Measurements from ENCODE around the gene CEP192. TPM values are rescaled to one million over a fixed set of nuclear protein-coding genes. Genes with fewer than 3 reads are reported as not detected.

Gene CEP192
- total RNA-seq (2012; rRNA removed) (29.0 and 34.2 TPM in 2 replicates), polyA plus RNA-seq (2012; rRNA removed) (12.9 and 17.2 TPM in 2 replicates), Bru-seq, nascent RNA (percentile 84 among the genes with signal in this experiment), BruChase-seq, experiment 1, labeled RNA remaining after a 6-hour chase (percentile 86 among the genes with signal in this experiment), BruChase-seq, experiment 2, labeled RNA remaining after a 2-hour chase (percentile 89 among the genes with signal in this experiment)
- polyA plus RNA-seq (2012; cell fraction: cytosol; rRNA removed), result 3.4 and 7.1 TPM in 2 replicates
- 10.9 and 42.0 TPM in 2 replicates for polyA plus RNA-seq (2012; cell fraction: nucleus; rRNA removed; ENCODE audit: low replicate concordance)
- long read RNA-seq, partial matches to known transcripts, result 5 of 9 reads
- long read RNA-seq, other reads (novel, unspliced or antisense), result 4 of 9 reads

DNA sequence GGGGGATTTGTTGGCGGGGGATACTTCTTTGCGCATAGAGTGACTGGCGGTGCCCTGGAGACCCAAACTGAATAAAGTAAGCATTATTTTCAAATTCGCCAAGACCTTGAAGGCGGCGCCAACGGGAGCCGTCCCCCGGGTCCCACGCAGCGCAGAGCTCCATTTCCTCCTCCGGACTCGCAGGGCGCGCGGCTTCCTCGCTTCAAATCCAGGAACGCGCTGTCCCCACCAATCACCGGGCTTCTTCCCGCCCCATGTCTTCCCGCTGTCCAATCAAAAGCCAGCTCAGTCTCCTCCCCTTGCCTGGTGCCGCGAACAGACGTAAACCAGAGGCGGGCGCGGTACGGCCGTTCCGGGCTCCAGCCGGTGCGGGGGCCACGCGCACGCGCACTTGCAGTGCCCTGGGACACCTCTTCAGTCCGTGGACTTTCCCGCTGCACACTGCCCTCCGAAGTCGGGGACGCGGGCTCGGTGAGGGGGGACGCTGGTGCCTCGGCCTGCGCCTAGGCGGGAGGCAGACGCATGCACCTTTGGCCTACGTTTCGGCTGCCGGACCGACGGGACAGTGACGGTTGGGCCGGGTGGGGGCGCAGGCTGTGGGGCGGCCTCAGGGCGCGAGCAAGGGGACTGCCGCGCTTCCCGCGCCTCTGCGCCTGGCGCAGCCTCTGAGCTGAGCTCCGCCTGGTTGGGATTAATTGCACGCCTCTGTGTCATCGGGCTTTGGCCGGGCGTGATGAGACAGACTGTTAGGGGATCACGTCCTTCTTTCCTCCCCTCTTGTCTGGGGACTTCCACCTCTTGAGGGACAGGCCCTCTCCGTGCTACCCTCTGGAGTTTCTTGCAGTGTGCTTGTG lies at the start of gene CEP192:
Gene CEP192, plus strand, starts transcription at position 396 of the 854 bp plus-strand sequence. CDS start 8,063 bp downstream, outside the sequence.
- peak within 1 kb of the TSS; percentile 94 for H3K56ac ChIP-seq (ENCODE audit: extremely low read depth, insufficient read depth, low read length)
- H2BK120ac ChIP-seq (ENCODE audit: low read depth, low read length), result peak within 1 kb of the TSS; percentile 62
- H4K91ac ChIP-seq (ENCODE audit: insufficient read depth, low read depth, low read length), result peak within 1 kb of the TSS; percentile 91
- 0 out of 2 replicates have a peak within 1 kb of the TSS, but pooled peaks have one; percentile 13 for H2BK20ac ChIP-seq (ENCODE audit: low read depth, low read length)
- intact Hi-C loops (cut with micrococcal nuclease), result no loop called here
- H2AFZ ChIP-seq (replicated peaks; ENCODE audit: low read length, poor library complexity), result peak within 1 kb of the TSS; percentile 99
- BruUV-seq (replicated peaks), result no TSS peak
- peak within 1 kb of the TSS; percentile 91 for H3K4me3 ChIP-seq (ENCODE audit: insufficient read depth, low read depth, low read length)
- peak; percentile 98 for DNase-seq
- peak within 1 kb of the TSS; percentile 62 for H4K5ac ChIP-seq (ENCODE audit: low read depth, low read length)
- peaks cover 22% of the 10 kb centered on the region for H3K9me1 ChIP-seq (ENCODE audit: insufficient read depth, low read length)
- H3K4ac ChIP-seq (ENCODE audit: low read depth, low read length), result peak within 1 kb of the TSS; percentile 90
- peak within 1 kb of the TSS; percentile 94 for H3K27ac ChIP-seq (ENCODE audit: insufficient read depth, low read length)
- no peaks in the 10 kb centered on the region for H3K27me3 ChIP-seq (ENCODE audit: control insufficient read depth, insufficient read depth, low read length)
- peak within 1 kb of the TSS; percentile 86 for H3K4me2 ChIP-seq (ENCODE audit: low read depth, low read length)
- peak within 1 kb of the TSS; percentile 93 for H2BK5ac ChIP-seq (ENCODE audit: low read depth, low read length, poor library complexity, severe bottlenecking)
- dilution Hi-C loops (cut with HindIII; ENCODE audit: low sequenced_read_pairs, unreplicated experiment), result no loop called here
- peak within 1 kb of the TSS; percentile 90 for H2AK9ac ChIP-seq (replicated peaks; ENCODE audit: low read depth, low read length, poor library complexity)
- peak within 1 kb of the TSS; percentile 89 for H3K9ac ChIP-seq (ENCODE audit: low read depth, low read length)
- H2BK15ac ChIP-seq (ENCODE audit: low read depth, low read length), result peak within 1 kb of the TSS; percentile 53; the same call in 2 of the 3 replicates
- 0% methylated on average over 45 of the region's 73 CpGs; no CpG with 5 or more reads in 1 of the 2 experiments for WGBS, 2 experiments (ENCODE audit: extremely low coverage in 2 of 2, insufficient read length in 1 of 2)
- H3K18ac ChIP-seq (ENCODE audit: low read depth, low read length), result peak within 1 kb of the TSS; percentile 34
- H3K14ac ChIP-seq (replicated peaks; ENCODE audit: low read depth, low read length), result peak within 1 kb of the TSS; percentile 86
- peak within 1 kb of the TSS; percentile 90 for H3K23ac ChIP-seq (ENCODE audit: low read depth, low read length)
- H4K20me1 ChIP-seq (ENCODE audit: insufficient read depth, low read length), result peaks cover 24% of the 10 kb centered on the region; the same call in 1 of the 2 replicates
- H3K79me1 ChIP-seq (ENCODE audit: low read depth in 1 of 2, low read length in 2 of 2), result peaks cover 19 to 35% of the 10 kb centered on the region in 2 experiments; a peak in 3 of 4 replicates
- in situ Hi-C loops (cut with MboI; ENCODE audit: low sequenced_read_pairs), result loop anchor here (25.0 kb wide), 1 partner anchor 746 kb away; the partner anchor contains the start of genes FAM210A and RNMT
- H3K4me1 ChIP-seq (ENCODE audit: control insufficient read depth, insufficient read depth, low read length), result peaks cover 8% of the 10 kb centered on the region
- H2AK5ac ChIP-seq (ENCODE audit: low read depth, low read length), result peak within 1 kb of the TSS; percentile 96
- ChIA-PET POLR2A (ENCODE audit: unreplicated experiment) (interaction anchor here (0.8 kb wide), 1 partner anchor 281 kb away, joined by 3 read pairs; no protein-coding TSS in a partner anchor), CTCF (no interaction called here)
- ATAC-seq (ENCODE audit: low read depth), result peak; percentile 97
- peak within 1 kb of the TSS; percentile 74 to 96 for H4K8ac ChIP-seq (ENCODE audit: low read depth in 2 of 2, low read length in 2 of 2)
- H3K36me3 ChIP-seq (ENCODE audit: control insufficient read depth, insufficient read depth, low read length), result no peaks in the 10 kb centered on the region
- no peaks in the 10 kb centered on the region for H3K9me3 ChIP-seq (ENCODE audit: control insufficient read depth, insufficient read depth, low read length)
- no peak for TF ChIP-seq RCOR1 (IDR thresholded peaks at IDR 0.05; ENCODE audit: insufficient replicate concordance, low read length)
- TF ChIP-seq MAZ (IDR thresholded peaks at IDR 0.05; ENCODE audit: borderline replicate concordance, low read depth, low read length), result peak; percentile 35; the same call in 1 of the 2 replicates
- no peak for TF ChIP-seq NFE2L2 (IDR thresholded peaks at IDR 0.05; ENCODE audit: low read depth, low read length)
- TF ChIP-seq, protein P1, sequence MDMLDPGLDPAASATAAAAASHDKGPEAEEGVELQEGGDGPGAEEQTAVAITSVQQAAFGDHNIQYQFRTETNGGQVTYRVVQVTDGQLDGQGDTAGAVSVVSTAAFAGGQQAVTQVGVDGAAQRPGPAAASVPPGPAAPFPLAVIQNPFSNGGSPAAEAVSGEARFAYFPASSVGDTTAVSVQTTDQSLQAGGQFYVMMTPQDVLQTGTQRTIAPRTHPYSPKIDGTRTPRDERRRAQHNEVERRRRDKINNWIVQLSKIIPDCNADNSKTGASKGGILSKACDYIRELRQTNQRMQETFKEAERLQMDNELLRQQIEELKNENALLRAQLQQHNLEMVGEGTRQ (IDR thresholded peaks at IDR 0.05; ENCODE audit: low read depth, low read length), result peak; percentile 90
- TF ChIP-seq CHD1 (IDR thresholded peaks at IDR 0.05; ENCODE audit: low read depth, low read length), result no peak
- no peak for TF ChIP-seq RFX5 (IDR thresholded peaks at IDR 0.05; ENCODE audit: low read depth, low read length)
- no peak for TF ChIP-seq RAD21 (IDR thresholded peaks at IDR 0.05; ENCODE audit: low read length)
- no peak for TF ChIP-seq CTCF (conservative IDR thresholded peaks at IDR 0.05; ENCODE audit: low read depth, low read length)
- TF ChIP-seq MXI1 (IDR thresholded peaks at IDR 0.05; ENCODE audit: borderline replicate concordance, low read depth, low read length), result peak; percentile 36; the same call in 1 of the 2 replicates
- no peak for TF ChIP-seq CEBPB (IDR thresholded peaks at IDR 0.05; ENCODE audit: low read depth, low read length)
- no peak for TF ChIP-seq MAFK (IDR thresholded peaks at IDR 0.05; ENCODE audit: low read depth, low read length)
- TF ChIP-seq BHLHE40 (IDR thresholded peaks at IDR 0.05; ENCODE audit: low read depth, low read length), result peak; percentile 5; the same call in 1 of the 2 replicates

All from IMR-90 (cell line).